Measurements from ENCODE around the gene MAP2. TPM values are rescaled to one million over a fixed set of nuclear protein-coding genes. Genes with fewer than 3 reads are reported as not detected.

The MAP2 gene
- total and polyA plus RNA-seq, 4 donors = 0.70 to 4.2 (median 1.9) TPM

- no peak for DNase-seq (ENCODE audit: low spot score)
- Histone ChIP-seq H3K27me3 (ENCODE audit: control insufficient read depth in 4 of 4, insufficient read depth in 4 of 4, low read length in 3 of 4) (peaks cover 0 to 3% (median 0%) of the 10 kb centered on the region in 4 donors), H3K36me3 (ENCODE audit: control insufficient read depth in 4 of 4, insufficient read depth in 3 of 4, low read depth in 1 of 4, low read length in 3 of 4) (no peaks in the 10 kb centered on the region), H3K9ac (ENCODE audit: low read depth in 1 of 2, low read length in 2 of 2) (no peak overlapping the region), H3K4me3 (ENCODE audit: low read depth in 1 of 3, low read length in 3 of 3) (no peak overlapping the region), H3K9me3 (ENCODE audit: control insufficient read depth in 4 of 4, low read length in 3 of 4) (no peaks in the 10 kb centered on the region), H3K4me1 (ENCODE audit: control insufficient read depth in 4 of 4, insufficient read depth in 4 of 4, low read length in 3 of 4) (no peaks in the 10 kb centered on the region), H3K27ac (ENCODE audit: low read depth in 1 of 2, low read length in 2 of 2) (no peak overlapping the region)
- TF ChIP-seq YY1 (IDR thresholded peaks at IDR 0.05) (no peak), ZBTB33 (IDR thresholded peaks at IDR 0.05) (no peak), RAD21 (IDR thresholded peaks at IDR 0.05) (no peak), CTCF (IDR thresholded peaks at IDR 0.05; ENCODE audit: low read depth, low read length, missing input control) (no peak), EGR1 (IDR thresholded peaks at IDR 0.05; ENCODE audit: low read depth in 2 of 2) (no peak), JUND (IDR thresholded peaks at IDR 0.05) (no peak), HNF4A (conservative IDR thresholded peaks at IDR 0.05) (no peak), NR2F2 (IDR thresholded peaks at IDR 0.05) (no peak), REST (IDR thresholded peaks at IDR 0.05) (no peak), SP1 (IDR thresholded peaks at IDR 0.05) (no peak), MAX (IDR thresholded peaks at IDR 0.05) (no peak), HNF4G (IDR thresholded peaks at IDR 0.05) (no peak), RXRA (IDR thresholded peaks at IDR 0.05) (no peak), ATF3 (IDR thresholded peaks at IDR 0.05) (no peak)
- WGBS = 84% methylated on average over 3 of the region's 3 CpGs
Observed at GRCh38 chr2:209642146-209642820, 218.4 kb downstream of the MAP2 start.

GRCh38 chr2:209644842-209645241, 221.0 kb downstream of the MAP2 start:
- TF ChIP-seq HNF4G (IDR thresholded peaks at IDR 0.05) (no peak), HNF4A (conservative IDR thresholded peaks at IDR 0.05) (no peak), REST (IDR thresholded peaks at IDR 0.05) (no peak), ZBTB33 (IDR thresholded peaks at IDR 0.05) (no peak), JUND (IDR thresholded peaks at IDR 0.05) (no peak), RXRA (IDR thresholded peaks at IDR 0.05) (no peak), ATF3 (IDR thresholded peaks at IDR 0.05) (no peak), NR2F2 (IDR thresholded peaks at IDR 0.05) (no peak), TAF1 (conservative IDR thresholded peaks at IDR 0.05) (no peak), EGR1 (IDR thresholded peaks at IDR 0.05; ENCODE audit: low read depth in 2 of 2) (no peak), MAX (IDR thresholded peaks at IDR 0.05) (no peak)
- DNase-seq (ENCODE audit: low spot score) = no peak
- H3K9me3 ChIP-seq (ENCODE audit: control insufficient read depth in 4 of 4, low read length in 3 of 4) = no peaks in the 10 kb centered on the region

More at GRCh38 chr2:209644842-209645241, 221.0 kb downstream of the MAP2 start:
- Histone ChIP-seq H3K27ac (ENCODE audit: low read depth in 1 of 2, low read length in 2 of 2) (no peak overlapping the region), H3K36me3 (ENCODE audit: control insufficient read depth in 4 of 4, insufficient read depth in 3 of 4, low read depth in 1 of 4, low read length in 3 of 4) (no peaks in the 10 kb centered on the region), H3K9ac (ENCODE audit: low read depth in 1 of 2, low read length in 2 of 2) (no peak overlapping the region), H3K27me3 (ENCODE audit: control insufficient read depth in 4 of 4, insufficient read depth in 4 of 4, low read length in 3 of 4) (peaks cover 0 to 3% (median 0%) of the 10 kb centered on the region in 4 donors), H3K4me1 (ENCODE audit: control insufficient read depth in 4 of 4, insufficient read depth in 4 of 4, low read length in 3 of 4) (no peaks in the 10 kb centered on the region), H3K4me3 (ENCODE audit: low read depth in 1 of 3, low read length in 3 of 3) (no peak overlapping the region)

All from liver (tissue), 9 donors.